Activated T-cell treated with anti-CD3 and anti-CD28 coated beads, Interleukin-2, amount 50 U/mL, for 1 hour (primary cell): ENCODE measurements around the gene ANG.
"Not testable (repeated sequence)": the region's sequence is repeated elsewhere in the genome, so short reads cannot be mapped to it uniquely, and the experiment has no call there.

Source experiments
- DNase-seq: peaks from one replicate; pipeline ENCODE4 v3.0.0-alpha.2; 2020

The ANG gene

GRCh38 chr14:20688167-20688839 is at the start of gene ANG:
ANG (plus strand) TSS chr14:20688764; CDS start chr14:20693565, 4,801 bp downstream.
- no peak for DNase-seq

DNA sequence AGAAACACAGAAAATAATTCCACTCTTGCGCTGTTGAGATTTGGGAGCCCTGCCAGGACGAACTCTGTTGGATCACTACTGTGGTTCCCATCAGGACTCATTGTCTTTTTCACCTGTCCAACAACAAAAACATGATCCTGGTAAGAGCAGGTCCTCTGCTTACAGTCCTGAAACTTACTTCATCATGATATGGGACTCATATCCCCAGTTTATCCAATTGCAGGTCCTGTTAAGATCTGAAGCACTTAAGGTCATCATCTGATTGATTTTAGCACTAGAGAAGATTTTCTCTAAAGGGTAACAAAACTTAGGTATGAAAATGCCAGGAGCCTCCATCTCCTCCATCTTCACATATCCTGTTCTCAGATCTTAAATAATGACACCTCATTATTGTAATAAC is 47.0 kb upstream of the ANG start, which contains the start of gene OR6S1:
Gene OR6S1 (minus strand): TSS at position 101 of the 400 bp plus-strand sequence. CDS start 0 bp downstream, at position 101.
- DNase-seq = no peak

GRCh38 chr14:20642182-20642581 is 46.4 kb upstream of the ANG start:
- no peak for DNase-seq

GRCh38 chr14:20642755-20643154 is 45.8 kb upstream of the ANG start:
- DNase-seq = not testable (repeated sequence)

- no peak for DNase-seq
Measured at GRCh38 chr14:20644520-20644919, 44.0 kb upstream of the ANG start.

GRCh38 chr14:20645481-20645880 is 43.1 kb upstream of the ANG start:
- no peak for DNase-seq

DNA sequence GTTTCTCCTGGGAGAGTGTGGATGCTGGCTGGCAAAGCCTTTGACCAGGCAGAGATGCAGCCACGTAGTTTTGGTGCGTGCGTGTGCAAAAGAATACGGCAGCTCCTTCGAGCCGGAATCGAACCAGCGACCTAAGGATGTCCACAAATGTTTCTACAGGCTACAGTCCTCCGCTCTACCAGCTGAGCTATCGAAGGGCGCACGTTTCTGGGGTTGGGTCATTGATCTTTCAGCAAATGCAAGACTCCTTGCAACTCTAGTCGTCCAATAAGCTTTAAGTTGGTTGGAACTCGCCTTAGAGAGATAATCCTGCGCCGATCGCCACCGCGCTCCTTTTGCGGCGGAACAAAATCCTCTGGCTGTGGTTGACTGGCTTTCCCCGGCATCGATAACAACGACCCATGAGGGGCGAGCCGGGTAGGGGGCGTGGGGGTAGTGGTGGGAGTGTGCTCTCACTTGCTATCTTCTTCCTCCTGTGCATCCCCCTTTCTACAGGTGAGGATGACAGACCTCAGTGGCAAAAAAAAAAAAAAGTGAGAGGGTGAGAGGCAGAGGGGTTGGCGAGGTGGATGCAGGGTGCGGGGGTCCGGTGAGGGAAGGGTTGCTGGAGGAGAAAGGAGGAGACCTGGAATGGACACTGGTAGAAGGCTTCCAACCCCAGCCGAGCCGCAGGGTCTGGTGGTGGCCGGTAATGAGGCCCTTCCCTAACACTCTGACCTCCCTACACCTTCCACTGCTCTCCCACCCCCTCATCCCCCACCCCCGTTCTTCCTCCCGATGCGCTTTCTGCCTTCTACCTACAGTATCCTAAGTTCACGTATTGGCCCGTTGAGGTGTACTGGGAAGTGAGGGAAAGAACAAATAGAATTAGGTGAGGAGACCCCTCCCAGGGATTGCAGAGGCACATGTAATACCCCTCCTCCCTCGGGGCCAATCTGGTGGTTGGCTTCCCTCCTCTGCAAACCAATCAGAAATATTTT is 35.3 kb upstream of the ANG start:
- DNase-seq = peak; percentile 39

GRCh38 chr14:20655851-20656250 is 32.7 kb upstream of the ANG start:
- DNase-seq = no peak

DNA sequence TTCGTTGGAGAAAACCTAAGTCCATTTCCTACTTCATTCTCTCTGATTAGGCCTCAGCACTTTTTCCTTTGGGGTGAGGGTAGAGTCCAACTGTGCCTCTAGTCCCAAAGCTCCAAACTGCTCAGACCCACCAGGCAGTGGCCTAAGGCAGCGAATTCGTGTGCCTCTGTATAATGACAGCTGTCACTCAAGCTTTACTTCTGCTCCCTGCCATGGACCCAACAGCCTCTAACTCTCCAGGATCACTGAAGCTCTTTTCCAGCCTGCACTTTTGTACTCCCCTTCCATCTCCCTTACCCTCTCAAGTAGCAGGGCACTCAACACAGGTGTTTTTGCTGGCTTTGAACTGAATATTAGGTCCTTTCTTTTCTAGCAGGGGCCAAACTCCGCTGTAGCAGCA is 32.3 kb upstream of the ANG start:
- DNase-seq = no peak

DNA sequence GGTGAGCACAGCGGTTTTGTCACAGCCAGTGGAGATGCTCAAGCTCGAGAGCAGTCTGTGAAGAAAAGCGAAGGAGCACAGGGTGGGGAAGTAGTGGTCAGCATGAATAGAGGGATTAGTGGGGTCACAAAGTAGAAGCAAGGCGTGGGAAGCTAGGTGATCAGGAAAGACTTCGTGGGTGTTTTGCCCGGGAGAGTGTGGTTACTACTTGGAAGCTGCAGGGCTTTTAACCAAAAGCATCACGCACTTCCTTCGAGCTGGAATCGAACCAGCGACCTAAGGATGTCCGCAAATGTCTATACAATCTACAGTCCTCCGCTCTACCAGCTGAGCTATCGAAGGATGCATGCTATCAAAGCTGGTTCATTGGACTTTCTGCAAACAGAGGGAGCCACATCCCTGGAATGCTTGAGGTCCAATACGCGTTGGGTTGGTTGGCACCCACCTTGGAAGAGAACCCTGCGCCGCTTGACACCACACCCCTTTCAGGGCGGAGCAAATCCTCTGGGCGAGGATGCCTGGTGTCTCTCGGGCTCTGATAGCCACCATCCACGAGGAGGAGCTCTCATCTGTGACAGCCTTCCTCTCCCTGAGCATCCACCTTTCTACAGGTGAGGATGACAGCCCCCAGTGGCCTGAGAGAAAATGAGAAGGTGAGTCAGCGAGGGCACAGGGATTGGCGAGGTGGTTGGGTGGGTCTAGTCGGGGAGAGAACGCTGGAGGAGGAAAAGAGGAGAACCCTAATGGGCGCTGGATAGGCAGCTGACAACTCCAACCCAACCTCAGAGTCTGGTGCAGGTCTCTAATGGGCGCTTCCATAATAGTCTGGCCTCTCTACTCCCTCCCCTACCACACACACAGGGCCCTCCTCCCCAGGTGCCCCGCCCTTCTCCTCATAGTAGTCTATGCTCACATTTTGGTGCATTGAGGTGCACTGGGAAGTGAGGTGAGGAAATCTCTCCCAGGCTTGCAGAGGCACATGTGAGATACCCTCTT is 31.1 kb upstream of the ANG start:
- peak; percentile 39 for DNase-seq

DNA sequence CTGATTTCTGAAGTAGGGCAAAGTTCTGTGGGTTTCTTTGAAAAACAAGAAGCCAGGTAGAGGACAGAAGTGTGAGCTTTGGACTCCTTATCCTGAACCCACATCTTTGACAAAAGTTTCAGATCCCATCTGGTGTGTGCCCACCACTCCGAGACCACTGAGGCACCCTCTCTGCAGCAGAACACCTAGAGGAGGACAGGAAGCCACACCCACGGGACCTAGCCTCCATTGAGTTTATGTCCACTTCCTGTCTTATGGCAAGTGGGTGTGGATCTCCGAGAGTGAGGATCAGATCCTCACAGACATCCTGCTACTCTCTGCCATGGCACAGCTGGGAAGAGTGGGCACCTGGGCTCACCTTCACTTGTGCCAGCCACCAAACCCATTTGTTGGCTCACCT is 30.3 kb upstream of the ANG start:
- no peak for DNase-seq

DNA sequence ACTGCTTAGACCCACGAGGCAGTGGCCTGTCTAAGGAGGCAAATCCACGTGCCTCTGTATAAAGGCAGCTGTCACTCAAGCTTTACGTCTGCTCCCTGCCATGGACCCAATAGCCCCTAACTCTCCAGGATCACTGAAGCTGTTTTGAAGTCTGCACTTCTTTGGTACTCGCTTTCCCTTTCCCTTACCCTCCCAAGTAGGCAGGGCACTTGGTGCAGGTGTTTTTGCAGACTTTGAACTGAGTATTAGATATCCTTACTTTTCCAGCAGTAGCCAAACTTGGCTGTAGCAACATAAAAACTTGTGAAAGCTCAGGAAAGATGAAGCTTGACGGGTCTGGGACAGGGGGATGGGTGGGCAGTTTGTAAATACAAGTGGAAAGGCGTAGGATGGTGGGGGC is 29.2 kb upstream of the ANG start:
- DNase-seq = no peak

GRCh38 chr14:20659813-20660395 is 28.7 kb upstream of the ANG start:
- no peak for DNase-seq

DNA sequence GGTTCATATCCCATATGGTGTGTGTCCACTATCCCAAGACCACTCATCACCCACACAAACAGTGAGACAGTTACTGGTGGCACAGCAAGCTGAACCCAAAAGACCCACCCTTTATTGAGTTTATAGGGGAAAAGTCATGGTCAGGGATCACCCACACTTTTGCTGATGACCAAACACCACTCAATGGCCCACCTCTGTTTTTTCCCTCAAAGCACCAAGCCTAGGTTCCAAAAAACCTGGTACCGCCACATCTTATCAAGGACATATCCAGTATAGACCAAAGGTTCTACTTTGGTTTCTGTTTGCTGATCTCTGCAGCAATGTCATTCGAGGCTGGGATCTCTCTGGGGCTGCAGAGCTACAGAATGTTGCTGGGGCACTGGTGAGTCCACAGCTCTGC is 27.4 kb upstream of the ANG start:
- no peak for DNase-seq

GRCh38 chr14:20662968-20663732 is 25.4 kb upstream of the ANG start:
- peak; percentile 77 for DNase-seq

GRCh38 chr14:20666400-20666961 is 22.1 kb upstream of the ANG start:
- DNase-seq = not testable (repeated sequence)

DNA sequence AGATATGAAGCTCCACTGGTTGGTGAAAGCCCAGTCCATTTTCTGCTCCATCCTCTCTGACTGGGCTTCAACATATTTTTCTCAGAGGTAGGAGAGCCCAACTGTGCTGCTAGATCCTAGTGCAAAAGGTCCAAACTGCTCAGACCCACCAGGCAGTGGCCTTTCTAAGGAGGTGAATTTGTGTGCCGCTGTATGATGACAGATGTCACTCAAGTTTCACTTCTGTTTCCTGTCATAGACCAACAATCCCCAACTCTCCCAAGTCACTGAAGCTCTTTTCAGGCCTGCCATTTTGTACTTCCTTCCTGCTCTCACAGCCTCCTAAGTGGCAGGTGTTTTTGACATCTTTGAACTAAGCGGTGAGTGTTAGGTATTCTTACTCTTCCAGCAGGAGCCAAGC is 20.6 kb upstream of the ANG start:
- DNase-seq = no peak

GRCh38 chr14:20668969-20669368 is 19.6 kb upstream of the ANG start:
- DNase-seq = no peak

DNA sequence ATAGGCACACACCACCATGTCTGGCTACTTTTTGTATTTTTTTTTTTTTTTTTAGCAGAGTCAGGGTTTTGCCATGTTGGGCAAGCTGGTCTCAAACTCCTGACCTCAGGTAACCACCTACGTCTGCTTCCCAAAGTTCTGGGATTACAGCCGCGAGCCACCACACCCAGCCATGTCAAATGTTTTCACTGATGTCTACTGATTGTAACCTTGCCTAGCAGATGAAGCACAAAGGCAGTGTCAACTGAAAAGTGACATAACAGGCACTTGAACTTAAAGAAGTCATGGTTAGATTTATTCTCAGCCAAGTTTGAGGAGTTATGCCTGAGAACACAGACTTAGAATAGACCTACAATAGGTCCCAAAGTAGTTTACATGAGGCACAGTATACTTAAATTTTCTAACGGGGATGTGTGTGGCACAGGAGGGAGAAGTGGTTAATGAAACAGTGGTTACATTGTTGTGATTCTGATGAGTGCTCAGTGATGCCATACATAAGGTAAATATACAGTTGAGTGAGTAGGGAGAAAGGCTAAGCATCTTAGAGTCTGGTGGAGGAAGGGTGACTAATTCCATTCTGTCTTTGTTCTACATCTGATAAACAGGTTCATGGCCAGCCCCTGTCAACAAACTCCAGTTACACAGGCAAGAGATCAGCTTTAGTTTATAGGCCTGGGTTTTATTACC is 16.8 kb upstream of the ANG start:
- no peak for DNase-seq

DNA sequence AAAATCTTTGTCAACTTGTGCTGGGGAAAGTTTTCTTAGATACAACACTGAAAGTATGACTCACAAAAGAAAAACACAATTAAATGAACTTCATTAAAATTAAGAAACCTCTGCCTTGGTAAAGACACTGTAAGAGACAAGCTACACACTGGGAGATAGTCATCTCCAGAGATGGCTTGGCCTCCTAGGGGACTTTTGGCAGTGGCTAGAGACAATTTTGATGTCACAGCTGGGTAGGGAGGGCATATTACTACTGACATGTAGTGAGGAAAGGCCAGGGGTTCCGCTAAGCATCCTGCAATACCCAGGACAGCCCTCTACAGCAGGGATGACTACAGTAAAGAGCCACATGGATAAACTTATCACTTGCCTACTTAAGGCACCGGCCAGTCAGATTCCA is 12.9 kb upstream of the ANG start:
- no peak for DNase-seq

DNA sequence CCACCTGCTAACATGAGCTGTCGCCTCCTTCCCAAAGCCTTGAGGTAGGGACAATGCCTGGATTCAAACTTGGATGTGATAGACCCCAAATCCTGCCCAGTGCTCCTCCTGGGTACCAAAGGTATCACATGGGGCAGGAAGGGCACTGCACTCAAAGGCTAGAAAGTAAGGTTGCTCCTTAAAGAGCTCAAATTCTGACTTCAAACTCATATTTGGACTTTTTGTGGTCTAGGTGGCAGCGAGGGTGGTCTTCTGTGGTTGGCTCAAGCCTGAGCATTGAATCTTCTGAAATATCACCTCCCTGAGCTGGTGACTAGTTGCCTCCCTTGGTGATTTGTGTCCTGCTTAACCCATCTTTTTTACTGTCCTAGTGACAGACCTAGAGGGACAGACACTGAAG is 12.5 kb upstream of the ANG start:
- DNase-seq = no peak
